Measurements from ENCODE around the gene FCN1. TPM values are rescaled to one million over a fixed set of nuclear protein-coding genes. Genes with fewer than 3 reads are reported as not detected.

FCN1 gene
- total RNA-seq = 10 to 100 TPM in 2 of 4 donors, 1 to 10 TPM in 2; 1.3 to 27.0 (median 10.9) TPM

DNA sequence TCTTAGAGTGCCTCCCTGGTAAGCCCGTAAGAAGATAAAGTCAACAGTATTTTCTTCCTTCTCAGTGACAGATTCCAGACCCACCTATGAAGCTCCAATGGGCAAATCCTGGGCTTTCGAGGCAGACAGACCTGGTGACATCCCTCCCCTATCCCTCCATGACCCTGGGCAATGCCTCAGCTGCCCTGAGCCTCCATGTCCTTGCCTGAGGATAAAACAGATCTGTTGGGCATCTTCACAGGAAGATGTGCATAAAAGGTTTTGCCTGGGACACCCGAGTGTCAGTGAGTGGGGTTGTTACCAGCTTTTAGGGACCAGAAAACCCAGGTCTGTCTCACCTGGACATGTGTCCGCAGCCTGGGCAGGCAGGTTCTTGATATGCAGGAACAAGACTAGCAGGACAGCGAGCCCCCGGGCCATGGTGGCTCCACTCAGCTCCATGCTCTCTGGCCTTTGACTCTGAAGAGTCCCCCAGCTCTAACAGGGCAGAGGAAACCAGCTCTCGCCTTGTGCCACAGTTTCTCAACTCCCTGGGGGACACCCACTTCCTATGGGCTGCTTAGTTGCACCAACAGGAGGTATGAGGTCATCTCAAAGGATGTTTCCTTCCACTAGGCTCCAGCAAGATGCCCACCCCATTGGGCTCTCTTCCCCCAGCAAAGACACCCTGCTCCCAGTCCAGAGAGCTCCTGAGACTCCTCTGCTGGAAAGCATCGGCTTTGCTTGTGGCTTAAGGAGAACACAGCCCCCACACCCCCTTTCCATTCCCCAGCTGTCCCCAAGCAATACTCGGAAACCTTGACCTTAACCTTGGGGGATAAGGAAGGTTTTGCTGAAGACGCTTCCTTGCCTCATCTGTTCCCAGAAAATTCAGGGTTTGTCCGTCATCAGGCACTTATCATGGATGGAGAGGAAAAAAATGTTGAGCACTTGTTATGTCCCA is at the start of gene FCN1:
FCN1 (minus strand) TSS at position 482 of the 943 bp plus-strand sequence; CDS start at position 441, 41 bp downstream.
- TF ChIP-seq, protein P1, sequence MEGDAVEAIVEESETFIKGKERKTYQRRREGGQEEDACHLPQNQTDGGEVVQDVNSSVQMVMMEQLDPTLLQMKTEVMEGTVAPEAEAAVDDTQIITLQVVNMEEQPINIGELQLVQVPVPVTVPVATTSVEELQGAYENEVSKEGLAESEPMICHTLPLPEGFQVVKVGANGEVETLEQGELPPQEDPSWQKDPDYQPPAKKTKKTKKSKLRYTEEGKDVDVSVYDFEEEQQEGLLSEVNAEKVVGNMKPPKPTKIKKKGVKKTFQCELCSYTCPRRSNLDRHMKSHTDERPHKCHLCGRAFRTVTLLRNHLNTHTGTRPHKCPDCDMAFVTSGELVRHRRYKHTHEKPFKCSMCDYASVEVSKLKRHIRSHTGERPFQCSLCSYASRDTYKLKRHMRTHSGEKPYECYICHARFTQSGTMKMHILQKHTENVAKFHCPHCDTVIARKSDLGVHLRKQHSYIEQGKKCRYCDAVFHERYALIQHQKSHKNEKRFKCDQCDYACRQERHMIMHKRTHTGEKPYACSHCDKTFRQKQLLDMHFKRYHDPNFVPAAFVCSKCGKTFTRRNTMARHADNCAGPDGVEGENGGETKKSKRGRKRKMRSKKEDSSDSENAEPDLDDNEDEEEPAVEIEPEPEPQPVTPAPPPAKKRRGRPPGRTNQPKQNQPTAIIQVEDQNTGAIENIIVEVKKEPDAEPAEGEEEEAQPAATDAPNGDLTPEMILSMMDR (IDR thresholded peaks at IDR 0.05) = no peak
- DNase-seq (ENCODE audit: low spot score) = no peak
- ATAC-seq (ENCODE audit: low FRiP score) = no peak

DNA sequence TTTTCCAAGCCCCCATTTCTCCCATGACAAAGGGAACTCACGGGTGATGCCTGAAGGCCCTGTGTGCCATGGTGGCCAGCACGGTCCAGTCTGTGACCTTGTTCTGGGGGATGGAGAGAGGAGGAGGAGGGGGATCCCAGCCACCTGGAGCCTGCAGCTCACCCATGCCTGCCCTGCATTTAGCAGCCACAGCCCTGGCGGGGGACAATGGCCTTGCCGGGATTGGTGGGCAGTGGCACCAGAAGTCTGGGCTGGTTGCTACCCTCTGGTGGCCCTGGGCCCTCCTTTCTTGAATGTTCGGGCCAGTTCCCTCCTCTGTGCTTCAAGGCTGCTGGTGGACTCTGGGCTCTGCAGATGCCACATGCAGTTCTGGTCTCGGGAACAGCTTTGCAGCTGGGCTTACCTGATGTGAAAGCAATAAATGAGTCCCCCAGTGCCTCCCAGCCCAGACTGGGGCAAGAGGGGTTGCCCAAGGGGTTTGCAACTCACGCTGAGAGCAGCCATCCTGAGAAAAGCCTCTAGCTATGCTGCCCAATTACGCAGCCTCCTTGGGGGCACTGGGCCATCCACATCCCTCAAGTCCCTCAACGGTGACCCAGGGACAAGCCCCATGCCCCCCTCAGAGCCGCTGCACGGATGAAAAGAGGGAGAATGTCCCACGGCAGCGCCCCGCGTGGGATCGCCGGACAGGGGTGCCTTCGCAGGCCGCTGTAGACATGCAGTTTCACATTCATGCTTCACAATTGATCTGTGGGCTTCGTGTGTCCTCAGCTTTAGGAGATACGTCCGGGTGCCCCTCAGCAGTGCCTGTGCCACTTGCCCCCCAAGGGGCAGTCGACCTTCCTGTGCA is 49.2 kb upstream of the FCN1 start:
- TF ChIP-seq, protein P1 (IDR thresholded peaks at IDR 0.05) = no peak
- ATAC-seq (ENCODE audit: low FRiP score) (no peak), DNase-seq (ENCODE audit: low spot score) (no peak)

GRCh38 chr9:134966270-134966669 is 48.6 kb upstream of the FCN1 start:
- no peak for ATAC-seq (ENCODE audit: low FRiP score)
- TF ChIP-seq, protein P1 (IDR thresholded peaks at IDR 0.05) = no peak
- DNase-seq (ENCODE audit: low spot score) = no peak

DNA sequence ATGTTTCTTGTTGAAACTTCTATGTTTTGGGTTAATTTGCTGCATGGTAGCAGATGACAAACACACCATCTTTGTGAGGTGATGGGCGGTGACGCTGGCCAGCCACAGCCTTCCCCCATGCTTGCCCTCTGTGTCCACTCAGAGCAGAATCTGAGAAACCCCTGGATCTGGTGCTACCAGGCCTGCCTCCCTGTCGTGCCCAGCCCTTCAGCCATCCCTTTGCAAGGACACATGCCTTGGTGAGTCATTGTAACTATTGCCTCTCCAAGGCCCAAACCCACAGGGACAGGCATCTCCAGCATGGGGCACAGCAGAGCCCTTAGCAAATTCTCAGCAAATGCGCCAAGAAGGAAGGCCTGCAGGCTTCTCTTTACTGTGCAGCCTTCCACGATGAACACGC is 48.1 kb upstream of the FCN1 start:
- no peak for ATAC-seq (ENCODE audit: low FRiP score)
- DNase-seq (ENCODE audit: low spot score) = no peak
- TF ChIP-seq, protein P1 (IDR thresholded peaks at IDR 0.05) = no peak

GRCh38 chr9:134965411-134965810 is 47.7 kb upstream of the FCN1 start:
- no peak for DNase-seq (ENCODE audit: low spot score)
- no peak for ATAC-seq (ENCODE audit: low FRiP score)
- TF ChIP-seq, protein P1 (IDR thresholded peaks at IDR 0.05) = no peak

GRCh38 chr9:134964271-134965055 is 46.8 kb upstream of the FCN1 start:
- no peak for ATAC-seq (ENCODE audit: low FRiP score)
- no peak for DNase-seq (ENCODE audit: low spot score)
- TF ChIP-seq, protein P1 (IDR thresholded peaks at IDR 0.05) = no peak

Measured in omental fat pad (tissue), 4 donors.